ENCODE results near the gene MRPL27.

The MRPL27 gene

DNA sequence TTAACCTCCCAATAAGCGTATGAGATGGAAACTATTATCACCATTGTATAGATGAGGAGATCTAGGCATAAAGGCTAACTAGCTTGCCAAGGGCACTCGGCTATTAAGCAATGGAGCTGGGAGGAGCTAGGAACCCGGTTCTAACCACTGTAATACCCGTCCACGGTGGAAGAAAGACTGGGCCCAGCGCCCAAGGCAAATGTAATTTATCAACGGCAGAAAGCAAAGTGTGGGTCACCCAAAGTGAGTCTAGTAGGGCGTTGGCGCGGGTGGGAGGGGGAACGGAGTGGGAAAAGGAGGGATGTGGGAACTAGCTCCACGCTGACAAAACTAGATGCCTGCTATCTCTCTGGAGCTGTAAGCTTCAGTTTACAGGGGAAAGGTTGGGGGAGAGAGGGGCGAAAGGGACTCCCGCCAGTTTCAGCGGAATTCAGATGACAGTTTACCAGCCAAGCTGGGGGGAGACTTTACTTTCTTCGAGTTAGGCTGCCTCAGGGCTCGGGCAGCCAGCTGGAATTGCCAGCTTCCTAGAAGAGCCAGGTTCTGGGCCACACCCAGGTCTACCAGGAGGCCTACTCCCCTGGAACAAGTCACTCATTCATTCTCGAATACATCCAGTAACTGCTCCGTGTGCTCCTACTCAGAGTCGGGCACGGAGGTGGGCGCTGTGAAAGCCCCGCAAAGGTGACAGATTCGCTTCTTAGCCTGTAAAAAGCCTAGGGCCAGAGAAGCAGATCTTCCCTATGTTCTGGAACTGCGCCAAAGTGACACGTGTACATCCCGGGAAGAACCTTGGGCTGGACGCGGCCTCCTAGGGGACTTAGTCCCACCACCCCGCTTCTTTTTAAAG, 23.5 kb upstream of the MRPL27 start:
- peak overlapping the region; percentile 73 for H3K4me3 ChIP-seq (ENCODE audit: low read depth, low read length)
- TF ChIP-seq, protein P1, sequence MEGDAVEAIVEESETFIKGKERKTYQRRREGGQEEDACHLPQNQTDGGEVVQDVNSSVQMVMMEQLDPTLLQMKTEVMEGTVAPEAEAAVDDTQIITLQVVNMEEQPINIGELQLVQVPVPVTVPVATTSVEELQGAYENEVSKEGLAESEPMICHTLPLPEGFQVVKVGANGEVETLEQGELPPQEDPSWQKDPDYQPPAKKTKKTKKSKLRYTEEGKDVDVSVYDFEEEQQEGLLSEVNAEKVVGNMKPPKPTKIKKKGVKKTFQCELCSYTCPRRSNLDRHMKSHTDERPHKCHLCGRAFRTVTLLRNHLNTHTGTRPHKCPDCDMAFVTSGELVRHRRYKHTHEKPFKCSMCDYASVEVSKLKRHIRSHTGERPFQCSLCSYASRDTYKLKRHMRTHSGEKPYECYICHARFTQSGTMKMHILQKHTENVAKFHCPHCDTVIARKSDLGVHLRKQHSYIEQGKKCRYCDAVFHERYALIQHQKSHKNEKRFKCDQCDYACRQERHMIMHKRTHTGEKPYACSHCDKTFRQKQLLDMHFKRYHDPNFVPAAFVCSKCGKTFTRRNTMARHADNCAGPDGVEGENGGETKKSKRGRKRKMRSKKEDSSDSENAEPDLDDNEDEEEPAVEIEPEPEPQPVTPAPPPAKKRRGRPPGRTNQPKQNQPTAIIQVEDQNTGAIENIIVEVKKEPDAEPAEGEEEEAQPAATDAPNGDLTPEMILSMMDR (IDR thresholded peaks at IDR 0.05; ENCODE audit: control insufficient read depth, extremely low read depth, insufficient read depth): no peak
- no peak for DNase-seq (ENCODE audit: low read depth)

DNA sequence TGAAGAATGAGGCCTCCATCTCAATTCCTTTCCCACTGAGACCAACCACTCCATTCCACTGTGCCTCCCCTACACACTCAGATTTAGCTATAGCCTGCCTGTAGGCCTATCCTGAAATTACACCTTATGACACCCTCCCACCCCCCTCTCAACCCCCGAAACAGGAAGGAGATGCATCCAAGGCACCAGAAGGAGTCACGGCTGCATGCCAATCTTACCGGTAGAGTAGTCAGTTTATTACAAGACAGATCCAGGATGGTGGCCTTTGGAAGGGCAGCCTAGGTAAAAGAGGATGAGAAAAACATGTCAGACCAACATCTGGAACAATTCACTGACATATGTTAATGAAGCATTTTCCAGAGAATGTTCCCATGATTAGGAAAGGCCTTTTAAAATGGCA, 21.7 kb upstream of the MRPL27 start:
- no peak overlapping the region for H3K4me3 ChIP-seq (ENCODE audit: low read depth, low read length)
- TF ChIP-seq, protein P1 (IDR thresholded peaks at IDR 0.05; ENCODE audit: control insufficient read depth, extremely low read depth, insufficient read depth): no peak
- DNase-seq (ENCODE audit: low read depth): no peak

DNA sequence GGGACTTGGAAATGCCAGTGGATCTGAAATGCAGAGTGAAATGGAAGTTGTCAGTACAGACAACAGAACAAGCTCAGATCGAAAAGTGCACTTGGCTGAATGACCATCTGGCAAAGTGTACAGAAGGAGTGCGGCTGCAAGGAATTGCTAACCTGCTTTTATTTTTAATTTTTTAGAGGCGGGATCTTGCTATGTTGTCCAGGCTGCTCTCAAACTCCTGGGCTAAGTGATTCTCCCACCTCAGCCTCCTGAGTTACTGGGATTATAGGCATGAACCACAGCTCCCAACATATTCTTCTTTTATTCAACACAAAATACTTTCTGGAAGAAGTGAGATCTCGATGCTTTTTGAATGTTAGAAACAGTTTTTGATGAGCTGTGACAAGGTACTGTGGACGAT, 20.7 kb upstream of the MRPL27 start:
- H3K4me3 ChIP-seq (ENCODE audit: low read depth, low read length): no peak overlapping the region
- TF ChIP-seq, protein P1 (IDR thresholded peaks at IDR 0.05; ENCODE audit: control insufficient read depth, extremely low read depth, insufficient read depth): no peak
- DNase-seq (ENCODE audit: low read depth): no peak

DNA sequence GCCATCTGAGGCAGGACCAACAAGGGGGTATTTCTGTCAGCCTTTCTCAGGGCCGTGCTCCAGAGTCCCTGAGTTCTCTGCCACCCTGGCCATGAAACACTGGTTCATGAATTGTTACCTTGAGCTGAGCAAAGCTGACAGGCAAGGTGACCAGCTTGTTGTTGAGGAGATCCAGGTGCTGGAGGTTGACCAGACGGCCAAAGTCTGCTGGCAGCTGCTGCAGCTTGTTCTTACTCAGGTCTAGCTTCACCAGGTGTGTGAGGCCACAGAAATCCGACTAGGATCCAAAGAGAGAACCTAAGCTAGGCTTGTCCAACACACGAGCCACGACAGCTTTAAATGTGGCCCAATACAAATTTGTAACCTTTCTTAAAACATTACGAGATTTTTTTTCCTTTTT, 19.6 kb upstream of the MRPL27 start:
- TF ChIP-seq, protein P1 (IDR thresholded peaks at IDR 0.05; ENCODE audit: control insufficient read depth, extremely low read depth, insufficient read depth): no peak

DNA sequence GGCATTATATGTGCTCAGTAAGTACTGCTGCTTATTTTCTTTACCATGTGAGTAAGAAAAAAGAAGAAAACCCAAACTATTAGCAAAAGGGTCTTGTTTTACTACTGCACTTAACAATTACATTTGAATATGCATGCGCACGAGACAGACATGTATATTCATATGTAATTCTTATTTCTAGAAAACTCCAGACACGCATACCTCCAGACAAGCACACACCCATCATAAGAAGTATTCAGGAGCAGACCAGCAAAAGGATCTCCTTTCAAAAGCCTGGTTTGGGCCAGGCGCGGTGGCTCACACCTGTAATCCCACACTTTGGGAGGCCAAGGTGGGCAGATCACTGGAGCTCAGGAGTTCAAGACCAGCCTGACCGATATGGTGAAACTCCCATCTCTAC, 16.6 kb upstream of the MRPL27 start:
- TF ChIP-seq, protein P1 (IDR thresholded peaks at IDR 0.05; ENCODE audit: control insufficient read depth, extremely low read depth, insufficient read depth): no peak
- no peak for DNase-seq (ENCODE audit: low read depth)

More for the DNA sequence above, 19.6 kb upstream of the MRPL27 start:
- no peak for DNase-seq (ENCODE audit: low read depth)
- no peak overlapping the region for H3K4me3 ChIP-seq (ENCODE audit: low read depth, low read length)

DNA sequence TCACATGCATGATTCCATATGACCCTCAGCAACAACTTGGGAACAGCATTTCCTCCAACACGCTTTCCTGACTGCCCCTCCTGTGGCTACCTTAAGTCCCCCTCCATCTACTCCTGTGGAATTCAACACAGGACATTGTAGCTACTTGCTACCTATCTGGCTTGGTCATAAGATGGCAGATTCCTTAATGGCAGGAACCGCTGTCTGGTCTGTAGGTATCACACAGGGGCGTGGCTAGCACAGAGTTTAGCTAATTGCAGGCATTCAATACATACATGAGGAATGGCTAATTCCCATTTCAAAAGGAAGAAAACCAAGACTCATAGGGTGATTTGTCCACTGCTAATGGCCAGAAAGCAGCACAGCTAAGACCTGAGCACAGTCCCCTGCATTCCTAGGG, 15.7 kb upstream of the MRPL27 start:
- H3K4me3 ChIP-seq (ENCODE audit: low read depth, low read length): no peak overlapping the region
- TF ChIP-seq, protein P1 (IDR thresholded peaks at IDR 0.05; ENCODE audit: control insufficient read depth, extremely low read depth, insufficient read depth): no peak
- DNase-seq (ENCODE audit: low read depth): no peak

More for the DNA sequence above, 16.6 kb upstream of the MRPL27 start:
- H3K4me3 ChIP-seq (ENCODE audit: low read depth, low read length): no peak overlapping the region

DNA sequence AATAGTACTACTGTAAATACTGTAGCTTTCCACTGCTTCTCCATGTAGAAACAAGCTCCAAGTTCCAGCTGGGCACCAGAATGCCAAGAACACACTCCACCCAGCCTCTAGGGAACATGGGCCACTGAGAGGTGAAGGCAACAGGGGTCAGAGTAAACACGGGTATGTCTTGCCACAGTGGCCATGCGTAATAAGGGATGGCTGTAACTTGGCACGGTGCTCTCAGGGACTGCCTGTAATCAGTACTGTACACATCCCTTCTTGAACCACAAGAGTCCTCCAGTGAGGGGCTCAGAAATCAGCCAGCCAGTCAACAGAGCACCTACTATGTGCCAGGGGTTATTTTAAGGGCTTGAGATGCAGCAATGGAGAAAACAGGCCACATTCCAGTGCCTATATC, 13.5 kb upstream of the MRPL27 start:
- H3K4me3 ChIP-seq (ENCODE audit: low read depth, low read length): no peak overlapping the region
- TF ChIP-seq, protein P1 (IDR thresholded peaks at IDR 0.05; ENCODE audit: control insufficient read depth, extremely low read depth, insufficient read depth): no peak
- DNase-seq (ENCODE audit: low read depth): no peak
